Activated CD8-positive, alpha-beta memory T cell treated with anti-CD3 and anti-CD28 coated beads, Interleukin-2, amount 50 U/mL, for 4 hours (primary cell): ENCODE results near the gene TMEM182.

Source experiments
- DNase-seq: peaks from one replicate; pipeline ENCODE4 v3.0.0-alpha.2; 2020

The TMEM182 gene

DNA sequence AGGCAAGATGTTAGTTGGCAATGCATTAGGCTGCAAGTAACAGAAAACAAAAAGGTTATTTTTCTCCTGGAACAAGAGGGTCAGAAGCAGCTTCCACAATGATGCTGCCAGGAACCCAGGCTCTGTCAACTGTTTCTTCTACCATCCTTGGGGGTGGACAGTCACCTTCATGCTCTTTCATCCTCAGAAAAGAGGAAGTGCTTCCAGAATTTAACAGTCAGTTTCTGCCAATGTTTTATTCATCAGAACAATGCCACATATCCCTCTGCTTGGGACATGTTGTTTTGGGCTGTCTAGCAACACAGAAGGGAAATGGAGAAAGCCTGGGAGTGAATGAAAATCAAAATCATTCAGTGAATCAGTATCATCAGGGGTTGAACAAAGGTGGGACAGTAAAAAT lies 7.1 kb downstream of the TMEM182 start:
- DNase-seq, result no peak

DNA sequence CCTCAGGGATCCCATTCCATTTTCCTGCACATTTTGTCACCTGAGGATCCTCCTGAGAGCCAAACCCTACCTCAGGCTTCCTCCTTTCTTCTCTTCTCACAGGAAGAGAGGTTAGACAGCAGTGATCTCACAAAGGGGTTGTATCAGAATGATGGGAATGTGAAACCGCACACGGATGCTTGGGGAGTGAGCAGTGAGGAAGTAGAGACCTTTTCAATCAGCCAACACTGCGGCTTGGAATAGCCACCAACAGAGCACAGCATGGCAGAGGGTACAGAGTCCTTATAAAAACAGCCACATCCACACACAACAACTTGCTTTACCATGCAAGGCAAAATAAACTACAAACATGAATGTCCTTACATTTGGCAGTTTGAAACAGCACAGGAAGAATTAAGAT lies 8.7 kb downstream of the TMEM182 start:
- DNase-seq, result no peak

DNA sequence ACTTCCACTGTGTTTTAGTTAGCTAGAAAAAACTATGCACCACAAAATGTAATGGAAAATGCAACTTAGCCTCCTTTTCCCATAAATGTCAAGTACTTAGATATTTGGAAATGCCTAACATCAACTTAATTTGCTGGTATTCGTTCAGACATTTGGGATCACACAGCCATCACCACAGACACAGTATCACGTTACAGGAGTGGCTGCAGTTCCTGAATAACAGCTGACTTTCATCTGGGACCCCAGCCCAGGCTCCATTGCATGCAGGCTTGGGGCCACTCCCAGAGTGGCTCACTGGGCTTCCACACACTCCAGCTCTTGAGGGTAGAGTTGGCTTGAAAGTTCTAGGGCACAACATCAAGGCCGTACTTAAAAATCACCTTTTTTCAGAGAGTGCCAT lies 9.3 kb downstream of the TMEM182 start:
- DNase-seq, result no peak

DNA sequence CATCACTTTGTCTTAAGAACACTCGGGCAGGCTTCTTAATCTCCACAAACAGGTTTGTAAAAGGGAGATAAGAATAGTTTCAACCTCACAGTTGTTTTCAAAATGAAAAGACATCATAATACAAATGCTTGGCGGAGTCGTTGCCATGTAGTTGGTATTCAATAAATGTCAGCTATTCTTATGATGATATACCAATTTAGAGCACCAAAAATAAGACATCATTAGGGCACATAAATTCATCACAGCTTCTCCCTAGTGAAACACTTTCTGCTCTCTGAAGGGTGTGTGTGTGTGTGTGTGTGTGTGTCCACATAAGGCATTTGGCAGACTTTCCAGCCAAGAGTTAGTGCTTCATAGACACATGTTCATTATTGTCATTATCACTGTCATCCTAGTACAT lies 10.8 kb downstream of the TMEM182 start:
- no peak for DNase-seq

DNA sequence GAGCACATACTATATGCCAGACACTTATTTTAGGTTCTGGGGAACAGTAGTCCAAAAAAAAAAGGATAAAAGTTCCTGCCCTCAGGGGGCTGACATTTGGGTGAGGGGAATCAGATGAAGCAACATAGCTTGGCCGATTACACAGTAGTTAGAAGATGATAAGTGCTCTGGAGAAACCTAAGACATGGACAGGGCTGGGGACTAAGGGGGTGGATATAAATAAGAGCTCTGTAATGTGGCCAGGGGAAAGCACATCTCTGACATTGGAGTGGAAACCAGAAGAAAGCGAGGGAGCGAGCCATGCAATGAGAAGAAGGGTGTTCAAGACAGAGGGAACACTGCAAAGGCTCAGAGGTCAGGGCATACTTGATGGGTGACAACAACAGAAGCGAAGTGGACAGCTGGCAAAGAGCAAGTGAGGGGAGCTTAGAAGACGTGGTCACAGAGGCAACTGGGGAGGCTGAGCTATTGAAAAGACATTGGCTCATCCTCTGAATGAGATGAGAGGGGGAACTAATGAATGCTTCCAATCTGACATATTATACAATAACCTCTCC lies 11.4 kb downstream of the TMEM182 start:
- DNase-seq, result no peak

DNA sequence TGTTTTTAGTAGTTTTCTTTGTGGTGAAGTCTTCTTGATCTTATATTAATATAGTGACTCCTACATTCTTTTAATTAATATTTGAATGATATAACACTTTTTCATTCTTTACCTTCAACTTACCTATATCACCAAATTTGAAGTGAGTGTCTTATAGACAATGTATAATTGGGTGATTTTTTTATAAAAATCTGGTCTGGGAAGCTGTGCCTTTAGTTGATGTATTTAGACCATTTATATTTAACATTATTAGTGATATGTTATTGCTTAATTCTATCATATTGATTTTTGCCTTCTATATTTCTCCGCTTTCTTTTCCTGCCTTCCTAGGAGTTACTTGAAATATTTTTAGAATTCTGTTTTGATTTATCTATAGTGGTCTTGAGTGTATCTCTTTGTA lies 16.4 kb downstream of the TMEM182 start:
- DNase-seq, result no peak

DNA sequence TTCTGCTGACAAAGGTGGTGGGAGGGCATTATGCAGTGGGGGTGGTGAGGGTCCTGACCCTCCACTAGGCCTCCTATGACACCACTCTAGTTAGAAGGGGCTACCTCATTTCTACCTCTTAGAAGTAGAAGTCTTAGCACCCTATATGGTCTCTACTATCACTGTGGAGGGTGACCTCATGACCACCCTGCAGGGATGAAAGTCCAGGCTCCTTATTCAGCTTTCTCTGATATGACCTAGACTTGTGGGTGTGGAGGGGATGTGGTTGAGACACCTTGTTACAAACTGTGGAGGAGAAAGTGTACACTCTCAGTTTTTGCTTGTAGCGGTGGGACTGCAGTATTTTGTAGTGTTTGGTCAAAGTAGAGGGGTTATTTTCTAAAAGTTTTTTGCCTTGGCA lies 18.6 kb downstream of the TMEM182 start:
- DNase-seq, result no peak

DNA sequence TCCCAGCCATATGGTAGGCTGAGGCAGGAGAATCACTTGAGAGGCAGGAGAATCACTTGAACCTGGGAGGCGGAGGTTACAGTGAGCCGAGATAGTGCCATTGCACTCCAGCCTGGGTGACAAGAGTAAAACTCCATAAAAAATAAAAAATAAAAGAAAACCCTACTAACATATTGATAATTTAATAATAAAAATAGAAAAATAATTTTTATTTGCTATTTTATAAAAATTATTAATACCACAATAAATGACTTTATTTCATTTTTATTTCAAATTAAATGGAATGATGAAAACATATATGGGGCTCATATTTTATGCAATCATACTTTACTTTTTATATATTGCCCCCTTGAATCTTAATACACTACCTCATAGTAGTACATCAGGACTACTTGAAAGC lies 20.4 kb downstream of the TMEM182 start:
- no peak for DNase-seq

DNA sequence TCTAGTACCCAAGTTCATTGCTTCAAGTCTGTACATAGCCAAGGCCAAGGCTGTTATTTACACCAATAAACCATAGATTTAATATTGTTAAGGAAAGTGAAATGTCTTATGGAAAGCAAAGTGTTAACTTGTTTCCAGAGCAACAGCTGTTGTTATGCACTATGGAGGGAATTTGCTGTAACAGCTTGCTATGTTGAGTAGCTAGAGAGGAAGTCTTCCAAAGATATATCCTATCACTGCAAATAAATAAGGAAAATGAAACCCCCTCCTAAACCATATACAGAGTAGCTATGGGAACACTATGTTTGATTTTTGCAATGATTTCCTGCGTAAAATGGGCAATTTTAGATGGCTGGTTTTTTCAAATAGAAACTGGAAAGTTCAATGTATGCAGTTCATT lies 21.1 kb downstream of the TMEM182 start:
- DNase-seq, result no peak

DNA sequence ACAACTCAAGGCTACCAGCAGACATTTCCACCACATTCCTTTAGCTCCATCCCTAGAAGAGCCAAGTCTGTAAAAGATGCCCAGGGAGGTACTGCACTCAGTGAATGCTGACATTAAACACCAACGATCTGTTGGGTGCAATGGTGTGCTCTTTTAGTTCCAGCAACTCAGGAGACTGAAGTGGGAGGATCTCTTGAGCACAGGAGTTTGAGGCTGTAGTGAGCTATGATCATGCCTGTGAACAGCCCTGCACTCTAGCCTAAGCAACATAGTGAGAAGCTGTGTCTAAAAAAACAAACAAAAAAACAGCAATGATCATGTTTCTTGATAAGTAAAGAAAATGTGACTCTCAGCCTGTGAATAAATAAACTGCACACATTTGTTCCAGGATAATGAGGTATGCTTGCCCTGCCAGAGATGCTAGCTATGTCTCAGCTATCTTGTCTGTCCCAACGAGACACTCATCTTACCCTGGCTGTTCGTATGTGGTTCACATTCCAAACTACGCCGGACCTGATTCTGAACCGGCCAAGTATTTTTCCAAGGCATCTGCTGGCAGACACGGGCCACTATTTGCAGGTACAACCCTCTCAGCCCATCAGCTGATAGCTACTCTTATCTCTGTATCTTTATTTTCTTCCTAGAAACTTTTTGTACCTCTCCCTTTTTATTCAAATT lies 21.8 kb downstream of the TMEM182 start:
- no peak for DNase-seq

DNA sequence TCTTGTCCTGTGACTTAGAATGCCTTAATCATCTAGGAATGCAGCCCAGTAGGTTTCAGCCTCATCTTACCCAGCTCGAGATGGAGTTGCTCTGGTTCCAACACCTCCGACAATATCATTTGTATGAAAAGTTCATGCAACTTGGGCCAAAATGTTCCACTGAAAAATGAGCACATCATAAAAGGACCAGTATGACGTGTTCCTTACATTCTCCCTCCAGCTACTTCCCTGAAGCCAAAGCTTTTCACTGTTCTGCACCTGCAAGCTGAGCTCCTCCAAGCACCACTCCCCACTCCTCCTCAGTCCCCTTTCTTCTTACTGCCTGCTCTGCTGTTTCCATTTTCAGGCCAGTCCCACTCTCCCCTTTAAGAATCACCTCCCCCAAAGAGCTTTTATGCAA lies 23.1 kb downstream of the TMEM182 start:
- DNase-seq, result no peak

DNA sequence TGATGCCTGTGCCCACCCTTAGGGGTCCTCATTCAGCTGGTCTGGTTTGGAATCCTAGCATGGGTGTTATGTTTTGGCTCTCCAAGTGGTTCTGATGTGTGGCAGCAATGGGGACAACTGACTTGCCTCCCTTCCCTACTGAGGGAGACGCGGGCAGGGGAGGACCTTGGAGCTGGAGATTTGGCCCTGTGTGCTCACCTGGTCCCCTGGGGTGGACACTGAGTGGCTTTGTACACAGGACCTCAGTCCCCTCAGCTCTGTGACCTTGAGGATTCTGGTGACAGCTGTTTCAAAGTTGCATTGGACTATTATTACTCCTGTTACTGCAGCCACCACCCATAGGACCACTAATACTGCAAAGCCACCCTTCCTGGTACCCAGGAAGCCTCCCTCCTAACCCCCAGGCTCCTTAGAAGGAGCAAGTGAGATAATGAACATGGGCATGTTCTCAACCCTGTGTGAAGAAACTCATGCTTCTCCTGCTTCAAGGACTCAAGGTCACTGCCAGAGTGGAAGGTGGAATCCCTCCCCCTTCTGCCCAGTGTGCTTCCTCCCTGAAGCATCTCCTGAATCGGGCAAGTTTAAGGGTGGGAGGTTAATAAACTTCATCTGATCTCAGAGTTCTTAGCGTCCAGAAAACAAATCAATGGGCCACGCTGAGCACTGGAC lies 26.5 kb downstream of the TMEM182 start:
- DNase-seq, result no peak

DNA sequence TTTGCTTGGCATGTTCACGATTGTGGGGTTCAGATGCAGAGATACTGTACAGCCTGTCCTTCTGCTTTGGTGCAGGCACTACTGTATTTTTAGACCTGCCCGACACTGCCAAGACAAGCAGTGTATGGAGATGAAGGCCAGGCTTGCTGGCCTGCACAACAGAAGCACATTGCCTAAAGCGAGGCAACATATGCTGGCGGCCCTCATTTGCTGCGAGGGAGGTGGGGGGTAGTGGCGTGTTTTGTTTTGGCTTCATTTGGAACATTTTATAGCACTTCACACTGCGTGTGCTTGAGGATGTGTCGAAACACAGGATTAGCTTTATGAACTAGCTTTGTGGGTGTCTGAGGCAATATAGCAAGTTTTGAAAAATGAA lies 27.0 kb downstream of the TMEM182 start:
- no peak for DNase-seq

DNA sequence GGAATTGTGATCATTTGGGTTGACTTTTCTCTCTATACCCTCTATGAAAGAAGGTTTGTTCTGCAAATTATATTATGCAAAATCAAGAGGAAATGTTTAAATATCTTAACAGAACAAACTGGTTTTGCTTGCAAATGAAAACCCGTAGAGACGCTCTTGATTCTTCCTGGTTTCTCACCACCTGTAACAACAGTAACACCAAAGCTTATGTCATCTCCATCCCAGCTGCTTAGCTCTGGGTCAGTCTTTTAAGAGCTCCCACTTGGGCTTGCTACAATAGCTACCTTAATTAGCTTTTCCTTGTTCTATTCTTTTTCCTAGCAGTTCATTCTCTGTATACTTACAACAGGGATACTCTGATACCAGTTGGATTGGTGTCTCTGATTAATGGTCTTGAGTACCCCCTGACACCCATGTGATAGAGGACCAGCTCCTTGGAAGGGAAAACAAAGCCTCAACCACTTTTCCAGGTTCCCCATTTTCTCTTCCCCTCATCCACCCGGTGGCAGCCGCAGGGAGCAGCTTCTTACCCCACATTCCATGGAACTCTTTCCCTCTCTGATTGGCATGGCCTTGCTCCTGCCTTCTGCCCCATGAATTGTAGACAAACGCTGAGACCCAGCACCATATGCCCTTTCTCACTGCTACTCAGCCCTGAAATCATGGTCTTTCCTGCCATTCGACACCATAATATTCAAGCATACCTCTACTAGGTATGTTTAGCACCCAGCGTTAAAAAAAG lies 27.7 kb downstream of the TMEM182 start:
- no peak for DNase-seq

DNA sequence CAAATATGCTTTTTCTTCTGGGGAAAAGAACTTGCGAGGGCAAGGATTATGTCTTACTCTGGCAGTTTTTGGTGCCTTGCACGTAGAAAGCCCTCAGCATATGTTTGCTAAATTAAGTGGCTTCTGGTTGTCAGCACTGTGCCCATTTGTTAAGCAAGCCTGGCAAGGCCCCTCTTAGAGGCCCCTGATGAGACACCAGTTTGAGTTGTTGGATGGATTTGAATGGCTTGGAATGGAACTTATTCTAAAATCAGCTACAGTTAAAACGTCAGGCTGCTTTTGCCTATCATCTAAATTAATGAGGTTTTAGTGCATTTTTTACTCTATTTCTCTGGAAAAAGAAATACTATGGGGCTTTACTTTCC lies 28.2 kb downstream of the TMEM182 start:
- DNase-seq, result no peak

DNA sequence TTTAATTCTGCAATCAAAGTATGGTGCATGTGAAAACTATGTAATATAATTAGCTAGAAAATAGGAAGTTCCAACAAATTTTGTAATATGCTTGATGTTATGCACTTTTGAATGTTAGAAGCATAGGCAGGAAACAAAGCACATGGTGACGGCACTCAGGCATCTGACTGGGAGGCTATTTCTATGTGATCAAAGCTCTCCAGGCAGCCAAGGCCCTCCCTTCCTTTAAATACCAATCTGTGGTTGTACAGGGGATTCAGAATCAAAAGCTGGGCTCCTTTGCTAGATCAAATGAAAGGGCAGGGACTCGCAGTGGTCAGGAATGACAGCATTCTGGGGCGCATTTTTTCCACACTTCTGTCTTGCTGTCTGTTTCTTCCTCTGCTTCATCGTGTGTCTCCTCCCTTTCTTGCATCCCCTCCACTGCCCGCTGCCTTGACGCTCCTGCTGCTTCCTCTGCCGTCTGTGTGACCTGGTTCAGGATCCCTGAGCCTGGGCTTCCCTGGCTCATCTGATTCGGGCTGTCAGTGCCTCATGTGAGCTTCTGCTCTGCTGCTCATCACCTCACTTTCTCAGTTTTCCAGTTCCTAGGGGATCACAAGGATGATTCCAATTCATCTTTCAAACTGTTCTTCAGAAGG lies 30.9 kb downstream of the TMEM182 start:
- no peak for DNase-seq

DNA sequence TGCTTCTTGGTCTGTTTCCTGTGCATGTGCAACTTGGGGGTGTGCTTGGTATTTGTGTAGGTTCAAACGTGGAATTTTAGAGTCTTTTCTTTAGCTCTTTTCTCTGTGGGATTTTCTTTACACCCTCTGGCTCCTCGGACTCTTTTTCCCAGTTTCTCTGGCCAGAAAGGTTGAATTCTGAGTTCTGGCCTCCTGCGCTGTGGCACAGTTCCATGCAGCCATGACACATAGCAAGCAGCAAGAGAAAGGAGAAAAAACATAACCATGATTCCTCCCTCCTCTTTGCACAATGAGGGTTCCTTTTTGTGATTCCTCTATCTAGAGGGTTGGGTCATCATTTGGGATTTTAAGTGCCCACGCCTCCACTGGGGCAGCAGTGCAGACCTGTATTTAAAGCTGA lies 33.8 kb downstream of the TMEM182 start:
- DNase-seq, result no peak

DNA sequence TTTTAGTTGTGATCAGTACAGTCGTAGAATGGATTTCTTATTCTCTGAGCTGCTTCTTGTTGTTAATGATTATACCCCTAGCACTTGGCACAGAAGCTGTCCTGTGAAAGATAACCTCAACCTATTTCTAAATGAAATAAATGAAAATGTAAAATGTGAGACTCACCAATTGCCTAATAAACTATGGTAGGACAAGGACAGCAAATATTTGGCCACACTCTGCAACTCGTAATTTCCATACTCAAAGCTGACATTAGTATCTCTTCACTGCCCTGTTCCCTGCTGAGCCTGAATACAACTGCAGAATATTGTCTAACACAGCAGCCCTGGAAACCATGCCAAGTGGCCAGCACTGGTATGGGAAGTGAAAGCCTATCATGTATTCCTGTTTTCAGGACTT lies 34.5 kb downstream of the TMEM182 start:
- DNase-seq, result no peak

DNA sequence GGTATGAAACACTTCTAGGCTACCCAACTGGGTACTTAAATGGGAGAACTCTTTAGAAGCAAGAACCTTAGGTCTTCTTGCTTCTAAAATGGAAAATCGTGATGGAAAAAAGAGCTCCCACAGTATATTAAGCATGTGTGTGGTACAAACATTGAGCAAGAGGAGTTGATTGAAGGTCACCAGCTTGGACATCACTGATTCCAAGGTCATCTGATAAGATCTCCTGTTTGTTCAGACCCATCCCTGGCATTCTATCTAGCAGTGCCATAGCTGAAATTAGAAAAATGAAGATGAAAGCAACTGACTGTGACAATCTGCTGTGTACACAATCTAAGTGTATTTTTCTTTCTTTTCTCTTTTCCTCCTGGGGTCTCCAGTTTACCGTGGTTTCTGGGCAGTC lies 35.7 kb downstream of the TMEM182 start:
- DNase-seq, result no peak

DNA sequence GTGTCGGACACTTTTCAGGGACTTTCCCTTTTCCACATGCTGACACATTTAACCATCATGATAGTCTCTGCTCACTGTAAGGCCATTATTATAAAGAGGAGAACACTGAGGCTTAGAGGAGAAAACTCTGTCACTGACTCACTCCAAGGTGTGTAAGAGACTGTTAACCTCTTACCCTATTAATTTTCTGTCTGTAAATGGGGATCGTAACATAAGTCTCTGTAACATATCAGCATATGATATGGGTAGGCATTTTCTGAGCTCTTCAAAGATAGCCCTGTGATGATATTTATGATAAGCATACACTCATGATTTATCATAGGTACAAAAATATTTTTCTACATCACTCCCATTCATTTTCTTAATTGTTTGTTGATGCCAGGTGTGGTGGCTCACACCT lies 36.4 kb downstream of the TMEM182 start:
- DNase-seq, result no peak

DNA sequence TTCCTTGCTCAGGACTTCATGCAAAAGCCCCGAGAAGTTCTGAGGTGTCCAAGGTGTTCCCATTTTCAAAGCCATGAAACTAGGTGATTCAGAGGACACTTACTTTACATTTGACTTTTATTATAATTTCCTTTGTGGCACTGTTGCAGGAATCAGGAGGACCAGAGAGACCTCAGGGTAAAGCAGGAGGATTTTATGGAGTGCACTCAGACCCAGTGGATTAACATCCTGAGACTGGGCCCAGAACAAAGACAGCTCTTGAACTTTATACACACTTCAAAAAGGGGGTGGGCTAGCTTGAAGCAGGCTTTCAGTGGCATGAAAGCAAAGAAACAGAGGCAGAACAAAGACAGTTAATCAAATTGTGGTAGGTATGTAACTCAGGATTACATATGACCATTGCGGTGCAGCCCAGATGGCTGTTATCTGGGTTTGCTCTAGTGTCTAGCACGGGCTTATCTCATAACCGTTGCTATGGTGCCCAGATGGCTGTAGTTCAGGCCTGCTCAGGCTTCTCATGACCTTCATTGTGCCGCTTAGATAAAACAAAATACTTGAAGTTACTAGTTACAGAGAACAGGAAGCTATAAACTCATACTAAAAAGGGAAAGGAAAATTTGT lies 39.4 kb downstream of the TMEM182 start:
- DNase-seq, result no peak

DNA sequence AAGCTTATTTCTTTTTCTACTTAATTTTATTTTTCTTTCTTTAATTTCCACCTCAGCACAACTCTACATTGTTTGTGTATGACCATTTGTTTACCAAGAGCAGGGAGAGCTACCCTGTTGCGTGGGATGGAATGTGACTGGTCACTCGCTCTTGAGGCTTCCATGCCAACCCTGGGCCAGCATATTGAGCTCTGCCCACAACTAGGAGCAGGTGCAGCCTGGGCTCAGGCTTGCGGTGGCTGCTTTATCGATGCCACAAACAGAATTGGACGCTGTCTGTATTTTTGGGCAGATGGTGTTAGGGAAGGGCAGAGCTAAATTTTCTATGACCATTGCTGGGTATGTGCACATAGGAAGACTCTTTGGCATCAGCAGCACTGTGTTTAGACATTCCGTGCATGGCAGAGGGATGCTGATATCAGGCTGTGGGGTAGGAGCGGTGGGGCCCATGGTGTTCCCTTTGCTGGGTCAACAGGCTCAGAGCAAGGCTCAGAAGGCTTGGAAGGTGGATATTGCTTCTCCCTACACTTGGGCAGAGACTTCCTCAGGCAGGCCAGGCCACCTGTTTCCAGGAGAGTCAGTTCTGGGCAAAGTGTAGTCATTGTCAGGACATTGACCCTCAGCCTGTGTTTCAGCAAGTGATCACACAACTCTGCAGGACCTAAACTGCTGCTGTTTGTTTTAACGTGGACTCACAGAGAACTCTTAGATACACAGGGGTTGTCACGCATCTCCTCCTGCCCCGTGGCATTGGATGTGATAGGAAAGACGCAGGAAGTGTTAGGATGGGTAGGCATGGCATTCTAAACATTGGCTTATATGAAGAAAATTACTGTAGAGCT lies 40.2 kb downstream of the TMEM182 start:
- no peak for DNase-seq
